Erythroblast (primary cell): ENCODE data around the gene MT1X.

Experiments used
- GATA1 ChIP-seq: IDR thresholded peaks from 2 replicates; pipeline ENCODE4 v1.6.1; 2011; ENCODE audit warnings: low read depth, mild to moderate bottlenecking, control low read depth, low read length, moderate library complexity
- POLR2A ChIP-seq: IDR thresholded peaks from 2 replicates; pipeline ENCODE4 v1.6.1; 2011; ENCODE audit warnings: mild to moderate bottlenecking, low read length

DNA sequence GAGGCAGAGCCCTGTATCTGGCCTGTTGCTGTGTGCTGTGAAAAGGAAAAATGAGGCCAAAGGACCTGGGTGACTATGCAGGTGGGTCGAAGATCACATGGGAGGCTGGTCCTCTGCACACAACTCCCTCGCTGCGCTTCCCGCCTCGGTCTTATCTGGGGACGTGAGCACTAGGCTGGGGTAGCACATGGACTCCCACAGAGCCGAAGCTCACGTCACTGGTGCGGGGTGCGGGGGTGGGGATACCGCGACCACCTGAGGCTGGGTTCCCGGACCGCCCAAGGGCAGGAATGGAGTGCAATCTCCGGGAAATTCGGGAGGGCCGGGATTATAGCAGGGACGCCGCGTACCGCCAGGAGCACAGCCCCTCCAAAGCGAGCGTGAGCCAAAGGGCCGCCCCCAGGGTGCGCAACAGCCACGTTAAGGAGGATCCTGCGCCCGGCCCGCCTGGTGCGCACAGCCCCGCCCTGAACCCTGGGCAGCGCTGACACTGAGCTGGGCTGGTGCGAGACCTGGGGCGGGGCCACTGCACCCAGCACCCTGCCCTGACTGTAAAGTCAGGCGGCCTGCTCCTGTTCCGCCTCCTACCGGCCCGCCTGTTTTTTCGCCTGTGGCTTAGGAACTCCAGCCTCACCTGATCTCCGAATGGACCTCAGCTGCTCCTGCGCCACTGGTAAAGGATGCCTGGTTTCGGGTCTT, 39.0 kb upstream of the MT1X start:
- TF ChIP-seq POLR2A (no peak), GATA1 (no peak)
